GM19468 (cell line): ENCODE data around the gene MOCS1.

Source experiments
- ATAC-seq: cut with Tn5 transposase; IDR thresholded peaks from one replicate; pipeline ENCODE4 v1.9.1; 2021; ENCODE audit warnings: mild to moderate bottlenecking, moderate library complexity, moderate number of reproducible peaks; ENCODE audit not compliant: unreplicated experiment; ENCODE audit errors: extremely low read depth

The MOCS1 gene

GRCh38 chr6:39906318-39906761 lies 27.9 kb downstream of the MOCS1 start:
- ATAC-seq, result no peak

GRCh38 chr6:39905640-39905975 lies 28.7 kb downstream of the MOCS1 start:
- no peak for ATAC-seq

- no peak for ATAC-seq
Measured at GRCh38 chr6:39904946-39905639, 29.2 kb downstream of the MOCS1 start.

- ATAC-seq, result no peak
Measured at GRCh38 chr6:39903656-39904055, 30.6 kb downstream of the MOCS1 start.

GRCh38 chr6:39902786-39903465 lies 31.3 kb downstream of the MOCS1 start:
- ATAC-seq, result no peak

GRCh38 chr6:39902136-39902535 lies 32.1 kb downstream of the MOCS1 start:
- no peak for ATAC-seq

- ATAC-seq, result no peak
Measured at GRCh38 chr6:39901670-39902069, 32.6 kb downstream of the MOCS1 start.

- ATAC-seq, result no peak
Measured at GRCh38 chr6:39901116-39901655, 33.1 kb downstream of the MOCS1 start.

- no peak for ATAC-seq
Measured at GRCh38 chr6:39899554-39900295, 34.5 kb downstream of the MOCS1 start.

GRCh38 chr6:39898625-39899024 lies 35.6 kb downstream of the MOCS1 start:
- no peak for ATAC-seq

GRCh38 chr6:39897698-39898097 lies 36.6 kb downstream of the MOCS1 start:
- no peak for ATAC-seq

- ATAC-seq, result no peak
Measured at GRCh38 chr6:39896701-39897100, 37.6 kb downstream of the MOCS1 start.

GRCh38 chr6:39893286-39893685 lies 41.0 kb downstream of the MOCS1 start:
- no peak for ATAC-seq

GRCh38 chr6:39892490-39893129 lies 41.7 kb downstream of the MOCS1 start:
- ATAC-seq, result no peak

- no peak for ATAC-seq
Measured at GRCh38 chr6:39891976-39892375, 42.3 kb downstream of the MOCS1 start.

- no peak for ATAC-seq
Measured at GRCh38 chr6:39891353-39891752, 42.9 kb downstream of the MOCS1 start.

- ATAC-seq, result no peak
Measured at GRCh38 chr6:39889229-39889628, 45.0 kb downstream of the MOCS1 start.

GRCh38 chr6:39887692-39888450 lies 46.4 kb downstream of the MOCS1 start:
- ATAC-seq, result no peak

GRCh38 chr6:39886871-39887270 lies 47.4 kb downstream of the MOCS1 start:
- ATAC-seq, result no peak

GRCh38 chr6:39885691-39886090 lies 48.6 kb downstream of the MOCS1 start:
- no peak for ATAC-seq
